ENCODE results near the gene MED15. TPM values are rescaled to one million over a fixed set of nuclear protein-coding genes. Genes with fewer than 3 reads are reported as not detected.

The MED15 gene
- total RNA-seq, 3 donors from 2014 or later = 36.6 to 53.1 (median 52.3) TPM

DNA sequence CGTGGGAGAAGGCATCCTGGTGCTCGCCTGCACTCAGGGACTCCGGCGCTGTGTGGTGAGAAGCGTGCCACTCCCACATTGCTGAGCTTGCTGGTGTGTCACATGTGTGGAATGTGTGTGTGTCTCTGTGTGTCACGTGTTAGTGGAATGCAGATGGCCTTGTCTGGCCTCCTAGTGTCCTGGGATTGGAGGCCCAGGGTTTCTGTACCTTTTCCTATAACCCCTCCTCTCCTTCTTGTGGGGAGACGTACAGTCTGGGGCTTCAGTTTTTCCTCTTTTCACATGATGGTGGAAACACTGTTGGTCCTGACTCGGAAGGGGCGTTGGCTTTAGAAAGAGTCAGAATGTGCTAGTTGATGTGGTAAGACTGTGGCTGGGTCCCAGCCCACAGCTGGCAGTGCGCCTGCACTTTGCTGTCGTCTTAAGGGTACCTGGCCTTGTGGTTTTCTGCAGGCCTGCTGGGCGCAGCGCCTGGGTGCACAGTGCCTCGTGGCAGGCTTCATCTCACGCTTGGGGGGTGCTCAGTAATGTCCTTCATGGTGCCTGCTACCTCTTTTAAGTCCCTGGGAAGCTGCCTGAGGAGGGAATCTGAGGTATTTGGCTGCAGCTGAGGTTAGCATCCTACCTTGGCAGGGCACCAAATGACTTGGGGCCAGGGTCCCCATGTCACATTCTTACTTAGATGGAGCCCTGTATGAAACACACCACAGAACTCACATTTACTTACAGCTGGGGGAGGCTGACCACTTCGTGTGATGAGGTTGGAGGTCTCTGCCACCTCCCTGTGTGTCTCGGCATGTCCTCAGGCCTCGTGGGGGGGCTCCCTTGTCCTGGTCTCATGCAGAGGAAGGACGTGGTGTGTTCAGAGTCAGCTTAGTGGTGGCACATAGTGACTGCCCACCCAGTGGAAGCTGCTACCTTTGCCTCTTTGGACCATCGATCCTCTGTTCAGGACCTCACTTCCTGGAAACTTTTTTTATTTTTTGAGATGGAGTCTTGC is 61.9 kb downstream of the MED15 start:
- H3K36me3 ChIP-seq = no peaks in the 10 kb centered on the region
- peak in 1 of 2 donors; percentile 91 for DNase-seq (ENCODE audit: low spot score in 2 of 2)
- no peak overlapping the region for H3K4me3 ChIP-seq
- TF ChIP-seq POLR2A (IDR thresholded peaks at IDR 0.05) = no peak
- peak; percentile 45 to 68 (median 63) for TF ChIP-seq POLR2AphosphoS5 (IDR thresholded peaks at IDR 0.05)
- H3K9me3 ChIP-seq = no peaks in the 10 kb centered on the region
- H3K4me1 ChIP-seq = peaks cover 8 to 34% of the 10 kb centered on the region in 2 donors
- no peaks in the 10 kb centered on the region for H3K27me3 ChIP-seq
- intact Hi-C loops (cut with DNase I; ENCODE audit: low total_unique reads) = loop anchor here (10.0 kb wide), 1 partner anchor 55 kb away; no protein-coding TSS in a partner anchor
- H3K27ac ChIP-seq = peak overlapping the region; percentile 73 to 85

DNA sequence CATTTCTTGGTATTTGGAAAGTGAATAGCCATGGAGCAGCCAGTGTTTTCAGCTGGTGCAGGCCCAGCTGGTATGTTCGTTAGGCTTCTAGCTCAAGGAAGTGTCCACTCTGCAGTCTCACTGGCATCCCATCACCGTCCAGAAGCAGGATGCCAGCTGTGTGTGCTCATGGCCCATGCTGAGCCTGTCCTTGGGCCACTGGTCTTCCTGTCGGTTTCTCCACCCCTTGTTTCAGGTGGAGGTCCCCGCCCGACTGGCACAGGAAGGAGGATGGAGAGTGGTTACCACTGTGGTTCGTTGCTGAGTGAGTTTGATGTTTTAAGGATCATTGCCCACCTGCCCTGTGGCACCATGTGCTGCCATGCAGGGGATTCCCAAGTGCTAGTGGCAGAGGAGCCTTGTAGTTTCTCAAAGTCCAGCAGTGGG is 63.7 kb downstream of the MED15 start:
- H3K4me1 ChIP-seq = peaks cover 8 to 34% of the 10 kb centered on the region in 2 donors

DNA sequence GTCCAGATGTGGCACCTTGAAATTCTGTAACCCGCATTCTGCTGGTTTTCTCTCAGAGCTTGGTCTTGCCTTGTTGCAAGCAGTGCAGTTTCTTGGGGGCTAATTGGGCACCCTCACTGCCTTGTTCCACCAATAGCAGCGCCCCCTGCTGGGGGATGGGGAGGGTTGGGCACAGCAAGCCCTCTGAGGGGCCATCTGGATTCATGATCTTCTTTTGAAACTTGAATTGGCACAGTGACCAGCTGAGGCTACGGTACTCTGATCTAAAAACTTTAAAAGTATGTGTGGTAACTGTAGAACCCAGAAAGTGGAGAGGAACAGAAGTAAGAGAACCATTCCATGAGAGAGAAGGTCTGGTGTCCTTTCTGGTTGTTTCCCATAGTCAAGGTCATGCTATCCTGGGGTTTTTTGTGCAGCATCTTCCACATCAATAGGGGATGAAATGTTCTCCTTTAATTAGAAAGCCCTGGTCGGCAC is 64.2 kb downstream of the MED15 start:
- Histone ChIP-seq H3K4me1 (peaks cover 8 to 32% of the 10 kb centered on the region in 2 donors), H3K4me3 (no peak overlapping the region), H3K36me3 (no peaks in the 10 kb centered on the region), H3K27me3 (no peaks in the 10 kb centered on the region), H3K9me3 (no peaks in the 10 kb centered on the region), H3K27ac (peak overlapping the region in 1 of 2 donors; percentile 13)
- no peak for DNase-seq (ENCODE audit: low spot score in 2 of 2)
- TF ChIP-seq POLR2AphosphoS5 (IDR thresholded peaks at IDR 0.05) = no peak
- TF ChIP-seq, protein P1, sequence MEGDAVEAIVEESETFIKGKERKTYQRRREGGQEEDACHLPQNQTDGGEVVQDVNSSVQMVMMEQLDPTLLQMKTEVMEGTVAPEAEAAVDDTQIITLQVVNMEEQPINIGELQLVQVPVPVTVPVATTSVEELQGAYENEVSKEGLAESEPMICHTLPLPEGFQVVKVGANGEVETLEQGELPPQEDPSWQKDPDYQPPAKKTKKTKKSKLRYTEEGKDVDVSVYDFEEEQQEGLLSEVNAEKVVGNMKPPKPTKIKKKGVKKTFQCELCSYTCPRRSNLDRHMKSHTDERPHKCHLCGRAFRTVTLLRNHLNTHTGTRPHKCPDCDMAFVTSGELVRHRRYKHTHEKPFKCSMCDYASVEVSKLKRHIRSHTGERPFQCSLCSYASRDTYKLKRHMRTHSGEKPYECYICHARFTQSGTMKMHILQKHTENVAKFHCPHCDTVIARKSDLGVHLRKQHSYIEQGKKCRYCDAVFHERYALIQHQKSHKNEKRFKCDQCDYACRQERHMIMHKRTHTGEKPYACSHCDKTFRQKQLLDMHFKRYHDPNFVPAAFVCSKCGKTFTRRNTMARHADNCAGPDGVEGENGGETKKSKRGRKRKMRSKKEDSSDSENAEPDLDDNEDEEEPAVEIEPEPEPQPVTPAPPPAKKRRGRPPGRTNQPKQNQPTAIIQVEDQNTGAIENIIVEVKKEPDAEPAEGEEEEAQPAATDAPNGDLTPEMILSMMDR (IDR thresholded peaks at IDR 0.05) = peak in 2 of 3 donors; percentile 18 to 28
- intact Hi-C loops (cut with DNase I; ENCODE audit: low total_unique reads) = loop anchor here (10.0 kb wide), 1 partner anchor 57 kb away; no protein-coding TSS in a partner anchor

More for the DNA sequence above, 63.7 kb downstream of the MED15 start:
- Histone ChIP-seq H3K27ac (peak overlapping the region in 1 of 2 donors; percentile 13), H3K27me3 (no peaks in the 10 kb centered on the region), H3K4me3 (no peak overlapping the region), H3K9me3 (no peaks in the 10 kb centered on the region), H3K36me3 (no peaks in the 10 kb centered on the region)
- TF ChIP-seq POLR2A (IDR thresholded peaks at IDR 0.05) (no peak), POLR2AphosphoS5 (IDR thresholded peaks at IDR 0.05) (no peak)
- TF ChIP-seq, protein P1 (IDR thresholded peaks at IDR 0.05) = no peak
- DNase-seq (ENCODE audit: low spot score in 2 of 2) = no peak
- intact Hi-C loops (cut with DNase I; ENCODE audit: low total_unique reads) = loop anchor here (10.0 kb wide), 1 partner anchor 56 kb away; no protein-coding TSS in a partner anchor

DNA sequence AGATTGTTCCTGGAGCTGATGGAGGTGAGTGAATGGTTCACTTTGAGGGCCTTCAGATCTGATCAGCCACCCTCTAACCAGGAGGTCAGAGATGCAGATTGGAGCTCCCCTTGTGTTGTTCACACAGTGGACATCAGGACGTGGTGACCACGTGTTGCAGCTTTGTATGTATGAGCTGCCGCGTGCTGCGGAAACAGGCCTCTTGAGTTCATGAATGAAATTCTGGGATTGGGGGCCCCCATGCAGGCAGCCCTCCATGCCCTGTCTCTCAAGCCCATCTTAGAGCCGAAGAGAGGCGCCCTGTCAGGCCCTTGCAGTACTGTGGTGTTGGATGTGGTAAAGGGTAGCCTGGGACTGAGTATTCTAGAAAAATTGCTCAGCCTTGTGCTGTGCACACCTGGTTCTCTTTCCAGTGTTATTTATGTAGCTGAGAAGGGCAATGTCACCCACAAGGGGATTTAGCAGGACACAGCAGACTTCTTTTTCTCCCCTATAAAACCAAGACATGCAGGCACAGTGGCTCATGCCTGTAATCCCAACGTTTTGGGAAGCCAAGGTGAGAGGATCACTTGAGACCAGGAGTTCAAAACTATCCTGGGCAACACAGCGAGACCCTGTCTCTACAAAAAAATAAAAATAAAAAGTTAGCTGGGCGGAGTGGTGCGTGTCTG is 64.9 kb downstream of the MED15 start:
- intact Hi-C loops (cut with DNase I; ENCODE audit: low total_unique reads) = loop anchor here (10.0 kb wide), 1 partner anchor 57 kb away; no protein-coding TSS in a partner anchor
- H3K4me3 ChIP-seq = no peak overlapping the region

More for the DNA sequence above, 64.9 kb downstream of the MED15 start:
- Histone ChIP-seq H3K27ac (no peak overlapping the region), H3K9me3 (no peaks in the 10 kb centered on the region), H3K36me3 (no peaks in the 10 kb centered on the region), H3K27me3 (no peaks in the 10 kb centered on the region), H3K4me1 (peaks cover 8 to 25% of the 10 kb centered on the region in 2 donors)
- no peak for TF ChIP-seq POLR2A (IDR thresholded peaks at IDR 0.05)
- no peak for TF ChIP-seq POLR2AphosphoS5 (IDR thresholded peaks at IDR 0.05)
- TF ChIP-seq, protein P1 (IDR thresholded peaks at IDR 0.05) = no peak
- no peak for DNase-seq (ENCODE audit: low spot score in 2 of 2)
